Jurkat, Clone E6-1 (cell line): Measurements from ENCODE around the gene IL11. TPM values are rescaled to one million over a fixed set of nuclear protein-coding genes. Genes with fewer than 3 reads are reported as not detected.
"Not testable (repeated sequence)": the region's sequence is repeated elsewhere in the genome, so short reads cannot be mapped to it uniquely, and the experiment has no call there.

ENCODE experiments used
- DNase-seq: peaks from one replicate; pipeline ENCODE4 v3.0.0-alpha.2; 2011; ENCODE audit warnings: low read depth, low spot score
- H3K4me3 ChIP-seq: 2 replicates; pipeline ENCODE4 v1.5.1; 2011; ENCODE audit warnings: mild to moderate bottlenecking, low read length, control low read depth, moderate library complexity
- polyA plus RNA-seq: library from polyadenylated mRNA; unstranded; fragments of >200 nt; gene quantifications from one replicate; pipeline ENCODE4 v1.2.1, GENCODE V29; 2012; ENCODE audit warnings: missing spikeins; ENCODE audit not compliant: insufficient read length, insufficient read depth

The IL11 gene
- polyA plus RNA-seq, result not detected

DNA sequence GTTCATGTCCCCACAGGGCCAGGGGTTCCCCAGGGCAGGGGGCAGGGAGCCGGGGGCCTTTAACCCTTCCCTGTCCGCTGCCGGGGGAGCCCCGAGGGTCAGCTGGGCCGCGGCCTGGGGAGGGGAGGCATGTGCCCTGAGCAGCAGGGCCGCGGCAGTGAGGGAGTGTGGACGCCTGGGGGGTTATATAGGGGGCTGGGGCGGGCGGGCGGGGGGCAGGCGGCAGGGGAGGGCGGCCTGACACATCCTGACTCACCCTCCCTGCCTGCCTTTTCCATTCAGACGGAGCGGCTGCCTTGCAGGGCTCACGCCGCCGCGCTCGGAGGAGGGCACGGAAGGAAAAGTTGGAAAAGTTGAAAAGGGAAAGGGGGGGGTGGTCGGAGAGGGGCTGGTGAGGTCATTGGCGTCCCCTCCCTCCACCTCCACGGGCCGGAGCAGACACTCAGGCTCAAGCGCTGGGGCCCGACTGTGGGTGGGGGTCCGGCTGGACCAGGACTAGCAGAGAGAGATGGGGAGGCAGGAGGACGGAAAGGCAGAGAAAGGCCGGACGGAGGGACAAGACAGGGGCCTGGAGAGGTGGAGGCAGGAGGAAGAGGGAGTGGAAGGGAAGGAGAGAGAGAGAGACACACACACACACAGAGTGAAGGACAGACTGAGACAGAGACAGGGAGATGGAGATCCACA lies at the start of gene IL11:
Gene IL11 (minus strand): TSS at position 159 of the 684 bp plus-strand sequence. CDS start 153 bp downstream, at position 6.
- DNase-seq, result no peak
- no peak within 1 kb of the TSS for H3K4me3 ChIP-seq

DNA sequence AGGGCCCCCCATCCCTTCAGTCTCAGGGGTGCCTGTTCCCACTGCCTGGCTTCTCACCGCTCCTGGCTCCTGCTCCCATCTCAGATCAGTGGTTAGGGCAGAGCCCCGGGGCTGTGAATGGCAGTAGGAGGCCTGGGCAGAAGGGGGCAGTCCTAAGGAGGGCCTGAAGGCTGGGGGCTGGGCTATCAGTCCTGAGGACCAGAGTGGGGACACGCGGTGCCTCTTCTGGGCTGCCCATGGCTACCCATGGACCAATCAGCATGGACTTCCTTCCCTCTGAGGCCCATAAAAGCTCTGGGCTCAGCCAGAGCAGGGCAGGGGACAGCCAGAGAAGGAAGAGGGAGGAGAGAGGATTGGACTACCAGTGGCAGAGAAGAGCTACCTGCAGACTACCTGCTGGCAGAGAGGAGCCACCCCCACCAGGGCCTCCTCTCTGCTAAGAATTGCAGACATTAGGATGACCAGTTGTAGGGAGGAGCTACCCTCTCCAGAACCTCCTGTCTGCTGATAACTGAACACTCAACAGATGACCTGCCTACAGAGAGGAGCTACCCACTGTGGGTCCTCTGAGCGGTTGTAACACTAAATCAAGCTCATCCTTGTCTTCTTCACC lies 49.5 kb upstream of the IL11 start:
- DNase-seq, result no peak
- no peak overlapping the region for H3K4me3 ChIP-seq

DNA sequence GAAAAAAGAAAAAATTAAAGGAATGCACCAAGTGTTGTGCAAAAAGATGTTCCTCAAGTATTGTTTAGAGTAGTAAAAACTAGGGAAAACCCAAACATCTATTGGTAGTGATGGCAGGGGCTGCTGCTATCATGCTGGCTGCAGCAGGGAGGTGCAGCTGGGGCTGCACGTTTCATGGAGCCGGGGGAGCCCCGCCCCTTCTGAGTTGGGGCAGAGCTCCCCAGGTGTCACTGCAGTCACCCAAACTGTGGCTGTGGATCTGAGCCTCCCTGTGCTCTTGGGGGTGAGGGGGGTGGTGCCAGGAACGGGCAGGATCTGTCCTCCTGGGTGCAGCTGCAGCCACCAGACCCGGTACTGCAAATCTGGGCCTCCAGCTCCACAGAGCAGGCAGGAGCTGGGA lies 48.8 kb upstream of the IL11 start:
- H3K4me3 ChIP-seq, result no peak overlapping the region
- peak; percentile 38 for DNase-seq

DNA sequence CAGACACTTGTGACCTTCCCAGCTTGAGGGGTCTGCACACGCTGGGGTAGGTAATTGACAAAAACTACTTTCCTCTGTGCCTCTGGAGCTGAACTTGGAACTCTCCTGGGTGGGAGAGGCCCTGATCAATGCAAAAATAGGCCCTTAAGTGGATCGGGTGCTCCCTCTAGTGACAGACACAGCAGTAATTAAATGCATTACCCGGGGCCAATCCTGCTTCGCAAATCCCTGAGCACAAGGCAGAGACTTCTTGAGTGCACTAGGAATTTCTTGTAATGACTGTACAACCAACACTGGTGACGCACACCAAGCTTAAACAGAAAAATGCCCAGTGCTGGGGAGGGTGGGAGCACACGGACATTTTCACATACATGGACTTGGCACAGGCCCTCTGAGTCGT lies 47.9 kb upstream of the IL11 start:
- DNase-seq, result peak; percentile 65
- H3K4me3 ChIP-seq, result no peak overlapping the region

DNA sequence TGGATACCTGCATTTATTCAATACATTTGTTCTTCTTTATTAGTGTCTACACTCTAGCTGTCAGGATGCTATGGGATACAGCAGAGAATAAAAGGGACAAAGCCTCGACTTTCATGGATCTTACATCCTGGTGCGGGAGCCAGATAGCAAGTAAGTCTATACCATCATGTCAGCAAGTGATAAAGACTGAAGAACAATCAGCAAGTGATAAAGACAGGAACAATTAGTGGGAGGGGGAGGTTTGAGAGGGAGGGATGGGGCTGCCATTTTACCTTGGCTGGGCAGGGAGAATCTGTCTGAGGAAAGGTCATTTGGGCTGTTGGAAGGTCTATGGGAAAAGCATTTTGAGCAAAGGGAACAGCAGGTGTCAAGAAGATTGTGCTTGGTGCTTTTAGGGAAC lies 39.9 kb upstream of the IL11 start:
- no peak for DNase-seq
- no peak overlapping the region for H3K4me3 ChIP-seq

DNA sequence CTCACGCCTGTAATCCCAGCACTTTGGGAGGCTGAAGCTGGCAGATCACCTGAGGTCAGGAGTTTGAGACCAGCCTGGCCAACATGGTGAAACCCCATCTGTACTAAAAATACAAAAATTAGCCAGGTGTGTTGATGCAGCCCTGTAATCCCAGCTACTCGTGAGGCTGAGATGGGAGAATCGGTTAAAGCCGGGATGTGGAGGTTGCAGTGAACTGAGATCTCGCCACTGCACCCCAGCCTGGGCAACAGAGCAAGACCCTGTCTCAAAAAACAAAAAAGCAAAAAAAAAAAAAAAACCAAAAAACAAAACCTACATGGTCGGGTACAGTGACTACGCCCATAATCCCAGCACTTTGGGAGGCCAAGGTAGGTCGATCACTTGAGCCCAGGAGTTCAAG lies 38.9 kb upstream of the IL11 start:
- DNase-seq, H3K4me3 ChIP-seq: not testable (repeated sequence)

DNA sequence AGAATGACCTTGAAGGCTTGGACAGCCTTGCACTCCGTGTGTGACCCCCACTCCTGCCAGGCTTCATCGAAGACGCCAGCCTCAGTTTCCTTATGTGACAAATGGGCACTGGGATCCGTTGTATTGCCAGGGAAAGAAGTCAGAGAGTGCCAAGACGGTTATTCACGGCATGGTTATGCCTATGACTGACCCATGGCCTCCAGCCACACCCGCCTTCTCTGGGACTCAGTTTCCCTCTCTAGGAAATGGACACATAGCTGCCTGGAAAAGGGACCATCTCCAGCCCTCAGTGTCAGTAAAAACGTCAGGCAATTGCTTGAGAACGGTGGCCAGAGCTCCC lies 38.2 kb upstream of the IL11 start:
- peak overlapping the region; percentile 34 for H3K4me3 ChIP-seq
- DNase-seq, result no peak

DNA sequence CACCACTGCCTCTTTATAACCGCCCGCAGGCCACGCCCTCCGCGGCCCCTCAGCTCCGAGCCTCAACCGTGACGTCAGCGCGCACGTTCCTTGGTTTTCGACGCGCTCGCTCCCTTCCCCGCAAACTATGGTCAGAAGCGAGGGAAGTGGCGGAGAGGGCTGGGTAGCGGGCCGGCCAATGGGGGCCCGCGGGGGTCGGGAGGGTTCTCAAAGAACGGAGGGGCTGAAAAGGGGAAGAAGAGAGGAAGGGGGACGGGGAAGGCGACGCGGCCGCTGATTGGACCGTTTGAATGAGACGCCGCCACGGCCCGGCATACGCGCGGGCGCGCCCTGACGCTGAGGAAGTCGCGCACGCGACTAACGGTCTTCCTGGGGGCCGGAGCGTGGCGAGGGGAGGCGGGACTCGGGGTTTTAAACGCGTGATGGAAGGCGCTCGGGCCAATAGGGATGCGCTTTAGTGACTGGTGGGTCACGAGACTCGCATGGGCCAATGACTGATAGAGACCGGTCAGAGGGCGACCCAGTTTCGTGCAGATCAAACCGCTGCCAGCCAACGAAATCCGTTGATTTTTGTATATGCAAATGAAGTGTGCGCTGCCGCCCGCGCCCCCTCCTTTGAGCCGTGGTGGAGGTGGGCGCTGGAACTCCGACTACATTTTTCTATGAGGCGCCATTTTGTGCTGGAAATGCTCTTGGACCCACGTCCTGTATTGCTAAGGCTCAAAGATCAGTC lies 37.7 kb upstream of the IL11 start:
- DNase-seq, result peak; percentile 99
- H3K4me3 ChIP-seq, result peak overlapping the region; percentile 91

DNA sequence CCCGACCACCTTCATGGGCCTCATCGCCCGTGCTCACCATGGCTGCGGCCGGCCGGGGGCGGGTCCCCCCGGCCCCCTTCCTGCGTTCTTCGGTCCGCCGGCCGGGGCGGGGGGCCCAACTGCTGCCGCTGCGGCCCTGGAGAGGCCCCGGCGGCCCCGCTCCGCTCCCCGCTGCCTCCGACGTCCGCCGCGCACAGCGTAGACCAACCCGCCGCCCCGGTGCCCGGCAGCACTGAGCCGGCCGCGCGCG lies 37.2 kb upstream of the IL11 start, which contains the start of gene UBE2S:
Gene UBE2S (minus strand): TSS at position 239 of the 250 bp plus-strand sequence. CDS start 199 bp downstream, at position 40.
- DNase-seq, result not testable (repeated sequence)
- H3K4me3 ChIP-seq, result peak within 1 kb of the TSS; percentile 91

DNA sequence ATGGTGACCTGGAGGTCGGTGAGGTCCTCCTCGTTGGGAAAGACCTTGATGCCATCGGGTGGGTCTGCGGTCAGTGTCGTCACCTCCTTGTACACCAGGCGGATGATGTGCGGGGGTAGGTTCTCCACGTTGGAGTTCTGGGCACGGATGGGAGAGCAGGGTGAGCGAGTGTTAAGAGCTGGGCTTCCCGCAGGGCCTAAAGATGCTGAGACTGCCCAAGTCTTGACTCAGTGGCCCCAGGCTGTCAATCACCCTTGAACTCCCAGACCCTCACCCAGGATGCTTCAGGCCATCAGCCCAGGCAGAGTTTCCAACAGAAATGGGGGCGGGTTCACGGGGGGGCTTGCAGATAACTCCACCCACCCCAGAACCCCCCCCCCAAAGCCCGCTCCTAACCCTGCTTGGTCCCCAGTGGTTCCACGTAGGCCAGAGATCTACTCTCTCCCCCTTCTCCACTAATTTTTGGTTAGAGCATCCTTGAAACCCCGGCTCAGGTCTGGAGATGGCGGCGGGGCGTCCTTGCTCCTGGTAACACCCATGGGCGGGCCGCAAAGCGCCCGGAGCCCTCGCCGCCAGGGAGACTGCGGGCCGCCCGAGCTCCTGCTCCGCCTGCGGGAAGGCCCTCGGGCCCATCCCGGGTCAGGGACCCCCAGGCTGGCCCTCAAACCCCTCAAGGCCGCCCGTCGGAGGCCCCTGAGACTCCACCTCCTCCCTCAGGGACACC lies 36.7 kb upstream of the IL11 start:
- no peak for DNase-seq
- peak overlapping the region; percentile 91 for H3K4me3 ChIP-seq

DNA sequence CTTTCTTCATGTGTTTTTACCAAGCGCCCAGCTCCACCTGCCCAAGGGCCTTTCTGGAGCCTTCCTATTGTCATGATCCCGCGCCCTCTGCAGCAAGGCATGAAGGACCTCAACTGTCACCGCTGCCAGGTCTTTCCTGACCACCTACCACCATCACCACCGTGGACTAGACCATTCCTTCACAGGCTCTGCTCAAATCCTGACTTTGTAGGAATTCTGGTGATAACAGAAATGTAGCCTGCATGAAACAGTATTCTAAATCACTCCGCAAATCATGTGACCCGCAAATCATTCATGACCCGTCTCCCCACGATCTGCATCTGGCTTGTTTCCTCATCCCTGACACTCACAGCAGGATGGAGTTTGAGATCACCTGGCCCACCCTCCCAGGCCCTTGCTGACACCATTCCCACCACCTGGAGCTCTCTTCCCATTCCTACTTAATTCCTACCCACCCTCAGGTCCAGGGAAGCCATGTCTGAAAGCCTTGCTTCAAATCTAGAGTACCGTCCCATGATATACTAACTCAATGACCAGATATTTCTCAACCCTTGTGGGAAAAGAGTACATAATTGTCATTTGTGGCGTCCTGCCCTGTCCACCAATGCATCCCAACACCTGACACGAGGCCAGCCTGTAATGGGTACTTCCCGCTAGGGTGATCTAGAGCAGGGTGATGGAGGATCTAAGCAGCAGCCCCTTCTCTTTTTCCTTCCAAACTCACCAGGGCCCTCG lies 36.0 kb upstream of the IL11 start:
- DNase-seq, result no peak
- H3K4me3 ChIP-seq, result peak overlapping the region; percentile 91

DNA sequence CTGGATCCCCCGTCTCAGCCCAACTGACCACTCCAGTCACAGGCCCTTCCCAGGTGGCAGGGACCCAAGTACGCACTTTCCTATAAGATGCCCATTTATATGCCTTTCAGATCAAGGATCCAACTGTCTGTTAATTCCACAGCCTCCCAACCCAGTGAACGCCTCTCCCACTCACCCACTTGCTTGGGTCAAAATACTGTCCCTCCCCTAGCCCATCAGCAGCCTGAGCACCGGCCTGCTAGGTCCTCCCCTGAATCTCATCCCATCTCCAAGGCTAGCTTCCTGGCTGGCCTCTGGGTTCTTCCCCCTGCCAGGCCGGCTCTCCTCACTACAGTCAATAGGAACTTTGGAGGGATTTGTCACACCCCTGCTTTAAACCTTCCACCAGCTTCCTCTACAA lies 35.4 kb upstream of the IL11 start:
- no peak overlapping the region for H3K4me3 ChIP-seq
- DNase-seq, result no peak

DNA sequence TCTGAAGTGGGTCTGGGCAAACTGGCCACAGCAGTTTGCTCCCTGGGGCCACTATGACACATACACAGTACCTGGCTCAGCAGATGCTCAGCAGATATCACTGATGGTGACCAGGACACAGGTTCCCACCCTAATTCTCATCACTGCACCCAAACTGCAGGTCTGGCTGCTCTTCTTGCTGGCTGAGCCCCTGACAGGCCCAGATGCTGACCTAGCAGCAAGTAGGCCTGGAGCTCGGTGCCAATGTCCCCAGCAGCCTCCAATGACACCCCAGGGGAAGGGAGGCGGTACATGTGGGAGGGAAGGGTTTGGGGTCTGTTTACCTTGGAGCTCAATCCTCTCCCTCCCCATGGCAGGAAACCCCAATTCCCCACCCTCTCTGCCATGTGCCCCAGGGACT lies 32.2 kb upstream of the IL11 start:
- H3K4me3 ChIP-seq, result no peak overlapping the region
- no peak for DNase-seq

DNA sequence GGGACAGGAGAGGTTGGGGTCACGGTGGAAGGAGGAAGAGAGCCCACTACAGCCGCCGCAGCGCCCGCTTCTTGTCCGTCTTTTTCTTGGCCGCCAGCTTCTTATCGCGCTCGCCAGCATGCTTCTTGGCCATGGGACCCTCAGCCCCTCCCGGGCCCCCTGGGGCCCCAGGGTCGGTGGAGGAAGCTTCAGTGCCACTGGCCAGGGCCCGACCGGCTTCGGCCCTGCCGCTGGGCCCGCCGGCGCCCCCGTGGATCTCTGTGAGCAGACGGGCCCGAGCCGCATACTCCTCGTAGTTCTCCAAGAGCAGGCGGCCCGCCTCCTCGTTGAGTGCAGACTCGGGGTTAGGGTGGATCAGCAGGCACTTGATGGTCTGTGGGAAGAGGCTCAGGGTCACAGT lies 31.1 kb upstream of the IL11 start:
- H3K4me3 ChIP-seq, DNase-seq: not testable (repeated sequence)

DNA sequence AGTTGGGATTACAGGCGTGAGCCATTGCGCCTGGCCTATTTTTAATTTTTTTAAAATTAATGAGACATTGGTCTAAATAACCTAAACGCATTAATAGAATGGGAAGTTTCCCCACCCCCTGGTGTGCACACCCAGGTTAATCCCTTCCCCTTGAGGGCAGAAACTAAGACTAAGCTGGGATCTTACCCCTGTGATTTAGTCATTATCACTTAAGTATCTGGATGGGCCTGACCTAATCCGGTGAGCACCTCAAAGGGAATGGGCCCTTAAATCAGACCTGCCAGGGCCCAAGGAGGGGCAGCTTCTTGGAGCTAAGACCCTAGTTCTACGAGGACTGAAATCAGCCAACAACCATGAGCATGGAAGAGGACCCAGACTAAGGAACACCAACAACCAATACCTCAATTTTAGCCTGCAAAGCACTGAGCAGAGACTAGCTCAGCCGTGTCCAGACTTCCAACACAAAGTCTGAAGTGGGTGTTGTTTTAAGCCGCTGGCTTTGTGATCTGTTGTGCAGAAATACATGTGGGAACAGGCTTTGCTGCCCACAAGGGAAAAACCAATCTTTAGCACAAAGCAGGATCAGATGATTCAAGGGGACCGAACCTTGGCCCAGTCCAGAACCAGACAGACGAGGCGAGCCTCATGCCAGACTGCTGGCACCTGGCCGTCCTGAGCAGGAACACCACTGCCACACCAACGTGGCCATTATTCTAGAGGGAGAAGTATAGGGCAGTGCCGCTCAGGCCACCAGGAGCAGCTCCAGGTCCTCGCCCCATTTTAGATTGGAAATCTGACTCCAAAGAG lies 30.2 kb upstream of the IL11 start:
- no peak overlapping the region for H3K4me3 ChIP-seq
- no peak for DNase-seq

DNA sequence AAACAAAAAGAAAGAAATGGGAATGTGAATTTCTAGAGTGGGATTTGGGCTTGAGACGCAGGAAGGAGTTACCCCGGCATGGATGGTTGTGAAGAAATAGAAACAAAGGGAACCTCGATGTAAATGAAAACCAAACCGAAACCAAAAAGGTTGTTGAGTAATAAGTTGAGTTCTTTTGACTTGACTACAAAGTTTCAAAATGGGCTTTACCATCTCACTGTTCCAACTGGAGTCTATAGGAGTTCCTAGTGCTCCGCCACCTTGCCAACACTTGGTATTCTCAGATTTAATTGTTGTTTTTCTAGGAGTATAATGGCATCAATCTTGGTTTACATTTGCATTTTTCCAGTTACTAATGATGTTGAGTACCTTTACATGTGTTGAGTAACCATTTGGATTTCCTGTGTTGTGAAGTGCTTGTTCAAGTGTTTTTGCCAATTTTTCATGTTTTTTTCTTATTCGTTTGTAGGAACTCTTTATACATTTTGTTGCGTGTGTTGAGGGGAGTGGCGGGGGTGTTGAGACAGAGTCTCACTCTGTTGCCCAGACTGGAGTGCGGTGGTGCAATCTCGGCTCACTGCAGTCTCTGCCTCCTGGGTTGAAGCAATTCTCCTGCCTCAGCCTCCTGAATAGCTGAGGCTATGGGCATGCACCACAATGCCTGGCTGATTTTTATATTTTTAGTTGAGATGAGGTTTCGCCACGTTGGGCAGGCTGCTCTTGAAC lies 28.1 kb upstream of the IL11 start:
- DNase-seq, result no peak
- no peak overlapping the region for H3K4me3 ChIP-seq

DNA sequence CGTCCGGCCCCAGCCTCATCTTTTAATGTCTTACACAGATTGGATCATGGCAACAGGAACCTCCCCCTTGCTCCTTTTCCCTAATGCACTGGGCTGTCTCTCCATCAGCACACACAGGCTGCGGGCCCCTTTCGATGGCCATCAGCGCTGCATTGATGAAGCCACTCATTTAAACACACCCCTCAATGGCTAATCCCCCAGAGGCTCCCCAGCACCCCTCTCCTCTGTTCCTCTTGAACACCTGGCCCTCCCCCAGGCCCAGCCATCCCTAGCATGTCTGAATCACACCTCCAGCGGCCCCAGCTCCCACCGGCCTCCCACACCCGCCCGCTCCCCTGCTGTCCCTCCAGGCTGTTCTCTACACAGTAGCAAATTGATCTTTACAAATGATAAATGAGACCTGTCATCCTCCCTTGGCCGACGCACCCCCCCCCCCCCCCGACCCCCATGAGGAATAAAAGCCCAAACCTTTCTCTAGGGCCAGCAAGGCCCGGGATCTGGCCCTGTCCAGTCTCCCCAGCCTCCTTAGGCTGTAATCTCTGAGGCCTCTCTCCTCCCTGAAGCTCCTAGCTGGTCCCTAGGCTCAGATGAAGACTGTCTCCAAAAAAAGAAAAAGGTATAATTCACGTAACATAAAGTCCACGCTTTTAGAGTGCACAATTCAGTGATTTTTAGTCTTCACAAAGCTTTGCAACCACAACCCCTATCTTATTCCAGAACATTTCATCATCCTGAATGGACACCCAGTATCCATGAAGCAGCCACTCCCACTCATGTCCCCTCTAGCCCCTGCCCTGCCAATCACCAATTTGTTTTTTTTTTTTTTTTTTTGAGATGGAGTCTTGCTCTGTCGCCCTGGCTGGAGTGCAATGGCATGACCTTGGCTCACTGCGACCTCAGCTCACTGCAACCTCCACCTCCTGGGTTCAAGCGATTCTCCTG lies 22.8 kb upstream of the IL11 start:
- no peak for DNase-seq
- no peak overlapping the region for H3K4me3 ChIP-seq
